GM18517 (cell line): Measurements from ENCODE around the gene KHNYN.

ENCODE experiments used
- ATAC-seq: cut with Tn5 transposase; IDR thresholded peaks from one replicate; pipeline ENCODE4 v1.9.1; 2021; ENCODE audit warnings: mild to moderate bottlenecking, moderate library complexity; ENCODE audit not compliant: unreplicated experiment

KHNYN gene

DNA sequence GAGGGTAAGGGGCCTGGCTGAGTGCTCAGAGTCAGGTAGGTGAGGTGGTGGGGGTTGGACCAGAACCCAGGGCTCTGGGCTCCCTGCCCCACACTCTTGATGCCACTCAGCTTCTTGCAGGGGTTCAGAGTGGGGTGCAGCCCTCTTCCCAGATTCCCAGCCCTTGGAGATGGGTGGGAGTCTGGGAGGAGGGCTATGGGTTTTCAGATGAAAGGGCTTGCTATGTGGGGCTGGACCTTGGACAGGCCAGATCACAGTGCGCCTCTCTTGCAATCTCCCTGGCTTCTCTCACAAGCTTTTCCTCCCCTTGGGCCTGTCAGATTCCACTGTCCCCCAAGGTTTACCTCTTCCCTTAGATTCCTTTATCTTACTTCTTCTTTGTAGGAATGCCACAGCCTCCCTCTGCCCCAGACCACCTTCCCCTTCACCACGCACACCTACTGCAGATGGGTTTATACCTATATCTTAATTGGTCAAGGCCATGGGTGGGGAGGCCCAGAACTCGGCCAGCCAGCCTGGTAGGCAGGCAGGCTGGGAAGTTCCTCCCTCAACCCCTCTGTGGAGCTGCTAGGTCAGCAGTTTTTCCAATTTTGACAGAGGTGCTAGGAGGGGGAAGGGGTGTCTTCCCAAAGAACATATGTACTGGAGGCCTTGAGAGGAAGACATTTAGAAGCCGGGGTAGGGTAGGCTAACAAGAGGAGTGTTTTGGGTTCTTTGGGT, 29.6 kb upstream of the KHNYN start:
- no peak for ATAC-seq

GRCh38 chr14:24401810-24402702, 27.7 kb upstream of the KHNYN start:
- no peak for ATAC-seq

DNA sequence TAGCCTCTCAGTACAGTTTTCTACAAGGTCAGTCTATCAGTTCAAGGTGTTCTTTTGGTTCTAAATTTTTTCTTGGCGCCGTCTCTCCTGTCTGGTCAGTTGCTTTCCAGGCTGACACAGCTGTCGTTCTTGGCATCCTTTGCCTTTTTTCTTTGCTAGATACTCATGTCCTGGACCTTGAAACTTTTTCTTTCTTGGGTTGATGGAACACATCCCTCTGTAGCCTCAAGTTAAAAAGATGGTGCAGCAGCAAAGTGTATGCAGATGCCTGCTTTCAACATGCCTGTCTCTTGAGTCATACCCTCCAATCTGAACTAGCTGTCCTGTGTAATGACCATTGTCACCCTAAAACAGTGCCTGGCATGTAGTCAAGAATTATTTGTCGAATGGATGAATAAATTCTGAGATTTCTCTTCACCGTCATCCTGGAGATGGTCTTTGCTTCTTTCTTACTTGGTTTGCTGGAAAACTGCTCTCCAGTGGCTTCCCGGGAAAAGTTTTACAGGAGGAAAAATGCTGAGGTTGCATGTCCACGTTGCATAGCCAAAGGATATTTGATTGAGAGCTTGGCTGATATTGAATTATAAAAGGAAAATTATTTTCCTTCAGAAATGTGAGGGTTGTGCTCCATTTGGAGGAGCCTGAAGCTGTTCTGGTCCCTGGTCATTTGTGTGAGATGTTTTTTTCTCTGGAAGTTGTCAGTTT, 26.3 kb upstream of the KHNYN start:
- no peak for ATAC-seq

DNA sequence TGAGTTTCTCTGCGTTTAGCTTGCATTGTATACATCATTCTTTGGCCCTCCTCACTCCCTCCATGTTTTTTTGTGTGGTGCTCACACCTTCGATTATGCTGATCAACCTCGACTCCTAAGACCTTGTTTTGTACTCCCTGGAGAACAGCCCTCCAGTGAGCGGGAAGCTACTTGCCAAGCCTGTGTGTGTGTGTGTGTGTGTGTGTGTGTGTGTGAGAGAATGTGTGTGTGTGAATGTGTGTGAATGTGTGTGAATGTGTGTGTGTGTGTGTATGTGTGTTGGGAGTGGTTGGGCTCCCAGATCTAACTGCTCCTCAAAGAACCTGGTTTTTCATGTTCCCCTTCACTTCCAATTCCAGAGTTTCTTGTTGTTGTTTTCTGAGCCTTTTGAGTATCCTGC, 24.9 kb upstream of the KHNYN start:
- no peak for ATAC-seq

DNA sequence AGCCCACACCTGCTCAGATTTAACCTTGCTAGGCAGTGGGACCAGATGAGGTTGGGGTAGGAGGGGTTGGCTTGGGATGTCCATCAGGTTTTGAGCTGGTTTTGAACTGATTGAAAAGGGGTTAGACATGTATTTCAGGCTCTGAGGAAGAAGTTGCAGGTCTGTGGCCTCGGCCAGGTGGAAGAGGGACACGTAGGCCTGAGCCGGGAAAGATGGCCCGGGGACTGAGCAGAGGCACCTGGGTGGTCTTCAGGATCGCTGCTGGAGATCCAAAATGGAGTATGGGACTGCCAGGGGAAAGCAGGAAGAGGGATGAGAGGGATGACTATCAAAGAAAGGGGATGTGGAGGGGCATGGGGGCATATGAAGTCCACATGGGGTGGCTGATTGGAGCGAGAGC, 23.3 kb upstream of the KHNYN start:
- no peak for ATAC-seq

DNA sequence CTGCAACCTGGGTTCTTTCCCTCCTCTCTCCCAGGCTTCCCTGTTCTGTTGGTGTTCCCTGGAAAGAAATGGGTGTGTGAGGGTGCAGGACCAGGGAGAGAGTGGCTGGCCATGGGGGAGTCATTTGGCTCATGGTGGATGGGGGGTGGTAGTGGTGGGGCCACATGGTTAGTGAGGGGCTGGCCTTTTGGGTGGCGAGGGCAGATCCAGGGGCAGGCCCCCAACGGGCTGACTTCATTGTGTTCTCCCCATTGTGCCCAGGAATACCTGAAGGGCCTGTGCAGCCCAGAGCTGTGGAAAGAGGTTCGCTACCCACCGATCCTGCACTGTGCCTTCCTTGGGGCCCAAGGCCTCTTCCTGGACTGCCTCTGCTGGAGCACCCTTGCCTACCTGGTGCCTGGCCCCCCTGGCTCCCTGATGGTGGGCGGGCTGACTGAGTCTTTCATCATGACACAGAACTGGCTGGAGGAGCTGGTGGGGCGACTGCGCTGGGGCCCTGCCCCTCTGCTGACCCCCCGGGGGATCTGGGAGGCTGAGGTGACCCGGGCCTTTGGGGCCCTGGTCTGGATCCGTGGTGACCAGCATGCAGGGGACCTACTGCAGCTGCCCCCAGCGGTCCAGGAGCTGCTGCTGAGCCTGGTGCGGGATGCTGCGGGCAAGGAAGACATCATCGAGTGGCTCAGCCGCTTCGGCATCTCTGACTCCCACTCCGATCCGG, 22.0 kb upstream of the KHNYN start:
- no peak for ATAC-seq

DNA sequence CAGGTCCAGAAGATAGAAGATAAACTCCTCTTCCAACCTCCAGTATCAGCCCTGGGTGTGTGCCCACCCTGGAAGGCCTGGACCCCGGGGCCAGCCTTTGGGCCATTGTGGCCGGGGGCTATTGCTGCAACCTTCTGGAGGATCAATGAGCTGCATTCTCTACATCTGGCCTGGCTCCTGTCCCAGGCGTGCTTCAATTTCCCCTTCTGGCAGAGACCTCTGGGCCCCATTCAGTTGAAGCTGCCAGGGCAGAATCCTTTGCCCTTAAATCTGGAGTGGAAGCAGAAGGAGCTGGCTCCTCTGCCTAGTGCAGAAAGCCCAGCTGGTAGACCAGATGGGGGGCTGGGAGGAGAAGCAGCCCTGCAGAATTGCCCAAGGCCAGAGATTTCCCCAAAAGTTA, 21.0 kb upstream of the KHNYN start:
- ATAC-seq, result no peak

GRCh38 chr14:24409192-24409591, 20.6 kb upstream of the KHNYN start:
- ATAC-seq, result no peak

- ATAC-seq, result no peak
Observed at GRCh38 chr14:24409956-24410355, 19.8 kb upstream of the KHNYN start.

- ATAC-seq, result no peak
Observed at GRCh38 chr14:24411443-24412389, 18.0 kb upstream of the KHNYN start.

DNA sequence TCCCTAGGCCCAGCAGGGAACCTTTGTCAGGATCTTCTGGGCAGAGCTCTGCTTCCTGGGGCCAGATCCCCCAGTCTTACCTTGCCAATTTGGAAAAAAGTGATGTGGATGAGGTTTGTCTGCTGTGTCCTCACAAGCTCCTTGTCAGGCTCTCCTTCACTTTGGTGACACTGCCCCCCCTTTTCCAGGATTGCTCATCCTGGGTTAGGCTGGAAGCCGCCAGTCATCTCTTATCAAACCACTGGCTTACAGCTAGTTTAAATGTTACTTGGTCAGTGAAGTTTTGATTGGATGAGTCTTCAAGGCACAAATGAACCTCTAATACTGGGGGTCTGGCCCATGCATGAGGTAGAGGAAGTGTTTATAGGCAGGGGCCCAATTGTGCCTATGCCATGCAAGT, 15.7 kb upstream of the KHNYN start:
- ATAC-seq, result no peak

DNA sequence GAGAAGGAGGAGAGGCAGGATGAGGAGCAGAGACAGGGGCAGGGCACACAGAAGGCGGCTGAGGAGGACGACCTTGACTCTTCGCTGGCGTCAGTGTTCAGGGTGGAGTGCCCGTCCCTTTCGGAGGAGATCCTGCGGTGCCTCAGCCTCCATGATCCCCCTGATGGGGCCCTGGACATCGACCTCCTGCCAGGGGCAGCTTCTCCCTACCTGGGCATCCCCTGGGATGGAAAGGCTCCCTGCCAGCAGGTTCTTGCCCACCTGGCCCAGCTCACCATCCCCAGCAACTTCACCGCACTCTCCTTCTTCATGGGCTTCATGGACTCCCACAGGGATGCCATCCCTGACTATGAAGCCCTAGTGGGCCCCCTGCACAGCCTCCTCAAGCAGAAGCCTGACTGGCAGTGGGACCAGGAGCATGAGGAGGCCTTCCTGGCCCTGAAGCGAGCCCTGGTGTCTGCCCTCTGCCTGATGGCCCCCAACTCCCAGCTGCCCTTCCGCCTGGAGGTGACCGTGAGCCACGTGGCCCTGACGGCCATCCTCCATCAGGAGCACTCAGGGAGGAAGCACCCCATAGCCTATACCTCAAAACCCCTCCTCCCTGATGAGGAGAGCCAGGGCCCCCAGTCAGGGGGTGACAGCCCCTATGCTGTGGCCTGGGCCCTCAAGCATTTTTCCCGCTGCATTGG, 14.9 kb upstream of the KHNYN start:
- ATAC-seq, result no peak

- ATAC-seq, result no peak
Observed at GRCh38 chr14:24415421-24416253, 14.1 kb upstream of the KHNYN start.

GRCh38 chr14:24416254-24416931, 13.4 kb upstream of the KHNYN start:
- no peak for ATAC-seq

- ATAC-seq, result no peak
Observed at GRCh38 chr14:24416932-24417619, 12.7 kb upstream of the KHNYN start.

DNA sequence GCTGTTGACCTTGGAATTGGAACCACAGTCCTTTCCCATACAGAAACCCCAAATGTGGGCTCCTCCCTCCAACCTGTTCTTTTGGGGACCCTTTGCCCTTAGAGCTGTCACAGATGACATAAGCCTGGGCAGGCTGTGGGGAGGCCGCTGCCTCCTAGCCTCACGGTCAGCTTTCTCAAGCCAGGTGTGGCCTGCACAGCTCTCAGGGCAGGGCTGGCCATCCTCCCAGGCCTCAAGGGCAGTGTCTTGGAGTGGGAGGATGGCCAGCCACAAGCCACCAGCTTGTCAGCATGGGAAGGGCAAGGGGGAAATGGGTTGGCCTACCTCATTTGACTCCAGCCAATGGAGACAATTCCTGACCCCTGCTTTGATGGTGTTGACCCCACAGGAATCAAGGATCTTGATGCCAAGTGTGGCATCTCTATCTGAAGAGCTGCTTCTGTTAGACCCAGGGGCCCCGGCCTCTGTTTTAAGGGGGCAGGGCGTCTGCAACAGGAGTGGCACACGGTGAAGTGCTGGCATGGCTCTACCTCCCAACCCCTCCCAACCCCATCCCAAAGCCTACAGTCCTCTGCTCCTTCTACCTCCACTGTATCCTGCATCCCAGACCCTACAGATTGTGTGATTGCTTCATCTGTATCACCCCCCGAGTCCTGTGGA, 11.8 kb upstream of the KHNYN start:
- ATAC-seq, result no peak

DNA sequence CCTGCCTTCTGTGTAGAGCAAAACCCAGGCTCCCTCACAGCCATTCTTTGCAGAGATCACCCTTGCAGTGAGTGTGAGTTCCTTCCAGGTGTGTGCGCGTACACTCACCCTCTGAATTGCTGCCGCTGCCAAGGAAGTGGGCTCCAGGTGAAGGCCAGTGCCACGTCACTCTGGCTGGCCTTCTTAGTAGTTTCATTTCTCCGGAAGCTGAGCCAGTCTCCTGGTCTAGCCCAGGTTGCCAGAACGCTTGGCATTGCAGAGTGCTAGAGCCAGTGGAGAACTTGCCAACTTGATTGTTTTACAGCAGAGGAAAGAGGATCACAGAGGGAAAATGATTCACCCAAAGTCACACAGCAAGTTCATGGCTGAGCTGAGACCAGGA, 11.3 kb upstream of the KHNYN start:
- ATAC-seq, result no peak
